Middle frontal gyrus (tissue), 1 donor: ENCODE measurements around the gene GPX3.

Experiments
- DNase-seq: peaks from one replicate; pipeline ENCODE4 v3.0.0-alpha.2; 2015; ENCODE audit warnings: low spot score; ENCODE audit errors: extremely low spot score

GPX3 gene

GRCh38 chr5:151020304-151021110 lies at the start of gene GPX3:
TSS of gene GPX3 (plus strand) at chr5:151020591. CDS start at chr5:151020655, 64 bp downstream.
- peak; percentile 15 for DNase-seq

- DNase-seq, result no peak
Measured at GRCh38 chr5:150978590-150978989, 41.8 kb upstream of the GPX3 start.

- no peak for DNase-seq
Measured at GRCh38 chr5:150987746-150988145, 32.6 kb upstream of the GPX3 start.

- DNase-seq, result no peak
Measured at GRCh38 chr5:150989695-150990094, 30.7 kb upstream of the GPX3 start.

GRCh38 chr5:150992705-150993104 lies 27.7 kb upstream of the GPX3 start:
- DNase-seq, result no peak

GRCh38 chr5:150993422-150993821 lies 27.0 kb upstream of the GPX3 start:
- no peak for DNase-seq

- DNase-seq, result no peak
Measured at GRCh38 chr5:150993826-150994412, 26.5 kb upstream of the GPX3 start.

- DNase-seq, result no peak
Measured at GRCh38 chr5:150999704-151000442, 20.5 kb upstream of the GPX3 start.

GRCh38 chr5:151001436-151001835 lies 19.0 kb upstream of the GPX3 start:
- DNase-seq, result no peak

- DNase-seq, result peak; percentile 14
Measured at GRCh38 chr5:151002250-151002649, 18.1 kb upstream of the GPX3 start.

GRCh38 chr5:151002681-151003502 lies 17.5 kb upstream of the GPX3 start:
- DNase-seq, result no peak

- DNase-seq, result no peak
Measured at GRCh38 chr5:151003503-151003860, 16.9 kb upstream of the GPX3 start.

- no peak for DNase-seq
Measured at GRCh38 chr5:151004499-151004898, 15.9 kb upstream of the GPX3 start.

- no peak for DNase-seq
Measured at GRCh38 chr5:151005187-151005949, 15.0 kb upstream of the GPX3 start.

GRCh38 chr5:151005950-151006576 lies 14.3 kb upstream of the GPX3 start:
- DNase-seq, result no peak

- DNase-seq, result no peak
Measured at GRCh38 chr5:151006704-151007334, 13.6 kb upstream of the GPX3 start.

GRCh38 chr5:151007430-151008209 lies 12.8 kb upstream of the GPX3 start:
- DNase-seq, result no peak

GRCh38 chr5:151008210-151008491 lies 12.2 kb upstream of the GPX3 start:
- no peak for DNase-seq

- no peak for DNase-seq
Measured at GRCh38 chr5:151008906-151009305, 11.5 kb upstream of the GPX3 start.
